Endothelial cell of umbilical vein (primary cell): ENCODE measurements around the gene NR3C2. TPM values are rescaled to one million over a fixed set of nuclear protein-coding genes. Genes with fewer than 3 reads are reported as not detected.

Source experiments
- BruUV-seq: library from RNA; stranded (reverse); fragments of 400-500 nt; replicated peaks from 2 replicates; lab custom pipeline; 2021; lab: Mats Ljungman, UMichigan
- CTCF ChIA-PET: fragments of 300-600, 350-600 bp; sonication (Branson Sonifier 250); formaldehyde crosslinking; loops from one replicate; lab custom pipeline; 2021; ENCODE audit warnings: antibody characterized with exemption, inconsistent platforms; lab: Charles Lee
- POLR2A ChIA-PET: fragments of 300-600, 350-600 bp; sonication (Branson Sonifier 250); formaldehyde crosslinking; loops from one replicate; lab custom pipeline; 2021; ENCODE audit warnings: antibody characterized with exemption, inconsistent platforms; lab: Charles Lee
- DNase-seq: peaks from one replicate; pipeline ENCODE4 v3.0.0-alpha.2; 2011; ENCODE audit warnings: low read depth, low spot score
- FAIRE-seq: peaks from 2 replicates; lab custom pipeline; 2011; peaks lifted over from hg19 to GRCh38; lab: Jason Lieb, UNC
- H2AFZ ChIP-seq: 2 replicates; pipeline ENCODE4 v1.6.0; 2012; ENCODE audit warnings: low read depth, low read length, control low read depth, inconsistent platforms
- H3K27ac ChIP-seq: 2 replicates; pipeline ENCODE4 v1.5.1; 2011; ENCODE audit warnings: low read depth, mild to moderate bottlenecking, control low read depth, low read length, moderate library complexity; ENCODE audit not compliant: insufficient read depth
- H3K27me3 ChIP-seq, 2 experiments: 2 replicates each; pipeline versions ENCODE4 v1.6.0 to v1.6.1; 2011; ENCODE audit warnings: low read length in 2 of 2, mixed read lengths in 1 of 2; ENCODE audit not compliant: control insufficient read depth in 2 of 2, insufficient read depth in 2 of 2
- H3K36me3 ChIP-seq, 2 experiments: 2 replicates in 1 of 2; 3 replicates in 1 of 2; pipeline ENCODE4 v1.5.1; 2011; ENCODE audit warnings: low read length in 2 of 2, mild to moderate bottlenecking in 1 of 2, moderate library complexity in 1 of 2; ENCODE audit not compliant: control insufficient read depth in 2 of 2, insufficient read depth in 2 of 2; ENCODE audit errors: extremely low read depth in 1 of 2
- H3K4me1 ChIP-seq: 3 replicates; pipeline ENCODE4 v1.5.1; 2011; ENCODE audit warnings: mild to moderate bottlenecking, low read length; ENCODE audit not compliant: control insufficient read depth, insufficient read depth; ENCODE audit errors: extremely low read depth
- H3K4me2 ChIP-seq: 2 replicates; pipeline ENCODE4 v1.6.1; 2011; ENCODE audit warnings: low read length, control low read depth, mixed read lengths; ENCODE audit not compliant: insufficient read depth
- H3K4me3 ChIP-seq, 3 experiments: fragments of 200-600 bp in 1 of 3; sonication (generic), shearing (Covaris generic) in 1 of 3; replicated peaks in 1 of 3; 2 replicates each; pipeline ENCODE4 v1.5.1; 2011 to 2016; ENCODE audit warnings: control low read depth in 3 of 3, low read length in 3 of 3, mild to moderate bottlenecking in 2 of 3, inconsistent platforms in 1 of 3, low read depth in 1 of 3, moderate library complexity in 1 of 3; ENCODE audit not compliant: insufficient read depth in 1 of 3
- H3K79me2 ChIP-seq: 2 replicates; pipeline ENCODE4 v1.6.0; 2012; ENCODE audit warnings: low read length, inconsistent platforms; ENCODE audit not compliant: control insufficient read depth, insufficient read depth
- H3K9ac ChIP-seq: replicated peaks from 2 replicates; pipeline ENCODE3; 2011; ENCODE audit warnings: low read length, control low read depth; ENCODE audit not compliant: insufficient read depth; ENCODE audit errors: extremely low read depth
- H3K9me1 ChIP-seq: replicated peaks from 3 replicates; pipeline ENCODE4 v1.6.0; 2011; ENCODE audit warnings: mild to moderate bottlenecking, low read length; ENCODE audit not compliant: control insufficient read depth, insufficient read depth; ENCODE audit errors: extremely low read depth
- H3K9me3 ChIP-seq: replicated peaks from 2 replicates; pipeline ENCODE4 v1.5.1; 2012; ENCODE audit warnings: low read length, inconsistent platforms; ENCODE audit not compliant: control insufficient read depth, insufficient read depth
- H4K20me1 ChIP-seq: replicated peaks from 2 replicates; pipeline ENCODE3; 2011; ENCODE audit warnings: mild to moderate bottlenecking, low read length; ENCODE audit not compliant: control insufficient read depth, insufficient read depth; ENCODE audit errors: extremely low read depth
- EZH2 ChIP-seq: IDR thresholded peaks from 2 replicates; pipeline ENCODE4 v1.6.1; 2012; ENCODE audit warnings: borderline replicate concordance, low read depth, mild to moderate bottlenecking, moderate library complexity, low read length, inconsistent platforms; ENCODE audit not compliant: severe bottlenecking
- FOS ChIP-seq: IDR thresholded peaks from 2 replicates; pipeline ENCODE4 v1.6.1; 2011; ENCODE audit warnings: mild to moderate bottlenecking, low read length, moderate library complexity, borderline replicate concordance; ENCODE audit not compliant: insufficient read depth
- GATA2 ChIP-seq: IDR thresholded peaks from 2 replicates; pipeline ENCODE4 v1.7.0; 2011; ENCODE audit warnings: low read depth, mild to moderate bottlenecking, moderate library complexity, mixed read lengths, low read length; ENCODE audit not compliant: insufficient read length, insufficient read depth
- JUN ChIP-seq: IDR thresholded peaks from 2 replicates; pipeline ENCODE4 v1.6.1; 2011; ENCODE audit warnings: borderline replicate concordance, low read depth; ENCODE audit not compliant: insufficient read length, insufficient read depth
- MYC ChIP-seq: IDR thresholded peaks from one replicate; pipeline ENCODE4 v1.6.1; 2011; ENCODE audit warnings: mild to moderate bottlenecking, low read depth, low read length
- POLR2A ChIP-seq: IDR thresholded peaks from 2 replicates; pipeline ENCODE4 v1.6.1; 2012; ENCODE audit warnings: low read depth, mild to moderate bottlenecking, control low read depth, low read length
- POLR2AphosphoS5 ChIP-seq: IDR thresholded peaks from 2 replicates; pipeline ENCODE4 v1.6.1; 2012; ENCODE audit warnings: low read depth, mild to moderate bottlenecking, control low read depth, low read length, moderate library complexity; ENCODE audit not compliant: insufficient read depth
- dilution Hi-C: fragments of 300-500 bp; cut with MboI; formaldehyde crosslinking; loops from one replicate; pipeline ENCODE4 v1.15.0; 2019; ENCODE audit warnings: low sequenced_read_pairs; ENCODE audit not compliant: extremely low pct_ligation_motif_present
- intact Hi-C: fragments of 100-400 bp; cut with micrococcal nuclease; formaldehyde crosslinking; loops from one replicate; pipeline ENCODE4 v1.10.0; 2022
- polyA plus RNA-seq, 4 experiments: library from polyadenylated mRNA; depleted of rRNA in 3 of 4; stranded (reverse) in 3 of 4; unstranded in 1 of 4; fragments of >200 nt; gene quantifications; 2 replicates each; pipeline versions ENCODE4 v1.2.1 to v1.2.3, GENCODE V29; 2011 to 2012; ENCODE audit warnings: missing spikeins in 1 of 4
- total RNA-seq: library from RNA; stranded (reverse); gene quantifications from 2 replicates; pipeline ENCODE4 v1.2.3, GENCODE V29; 2021
- TF ChIP-seq, protein P1 (sequence below), 2 donors: IDR thresholded peaks; 1 replicate in 1 of 2; 2 replicates in 1 of 2; pipeline ENCODE4 v1.5.1; 2011; ENCODE audit warnings: low read length in 2 of 2, mild to moderate bottlenecking in 2 of 2, moderate library complexity in 2 of 2, control low read depth in 1 of 2, inconsistent platforms in 1 of 2, low read depth in 1 of 2; ENCODE audit not compliant: insufficient read depth in 1 of 2; ENCODE audit errors: extremely low read depth in 1 of 2
- TF ChIP-seq, protein P2 (sequence below): IDR thresholded peaks from 2 replicates; pipeline ENCODE4 v1.6.1; 2011; ENCODE audit not compliant: insufficient read depth, insufficient read length

Gene NR3C2
- total and polyA plus RNA-seq, 2 donors (not counting 3 experiments of a cell fraction or from before 2014, with no cell fraction given) = 4.8 to 16.4 TPM

GRCh38 chr4:148426643-148427042 lies 15.6 kb downstream of the NR3C2 start:
- FAIRE-seq (no peak), DNase-seq (no peak)
- TF ChIP-seq GATA2 = no peak
- TF ChIP-seq POLR2A = no peak
- TF ChIP-seq, protein P1, sequence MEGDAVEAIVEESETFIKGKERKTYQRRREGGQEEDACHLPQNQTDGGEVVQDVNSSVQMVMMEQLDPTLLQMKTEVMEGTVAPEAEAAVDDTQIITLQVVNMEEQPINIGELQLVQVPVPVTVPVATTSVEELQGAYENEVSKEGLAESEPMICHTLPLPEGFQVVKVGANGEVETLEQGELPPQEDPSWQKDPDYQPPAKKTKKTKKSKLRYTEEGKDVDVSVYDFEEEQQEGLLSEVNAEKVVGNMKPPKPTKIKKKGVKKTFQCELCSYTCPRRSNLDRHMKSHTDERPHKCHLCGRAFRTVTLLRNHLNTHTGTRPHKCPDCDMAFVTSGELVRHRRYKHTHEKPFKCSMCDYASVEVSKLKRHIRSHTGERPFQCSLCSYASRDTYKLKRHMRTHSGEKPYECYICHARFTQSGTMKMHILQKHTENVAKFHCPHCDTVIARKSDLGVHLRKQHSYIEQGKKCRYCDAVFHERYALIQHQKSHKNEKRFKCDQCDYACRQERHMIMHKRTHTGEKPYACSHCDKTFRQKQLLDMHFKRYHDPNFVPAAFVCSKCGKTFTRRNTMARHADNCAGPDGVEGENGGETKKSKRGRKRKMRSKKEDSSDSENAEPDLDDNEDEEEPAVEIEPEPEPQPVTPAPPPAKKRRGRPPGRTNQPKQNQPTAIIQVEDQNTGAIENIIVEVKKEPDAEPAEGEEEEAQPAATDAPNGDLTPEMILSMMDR (IDR thresholded peaks at IDR 0.05; ENCODE audit: extremely low read depth in 1 of 2, insufficient read depth in 1 of 2, low read depth in 1 of 2, low read length in 2 of 2) = no peak
- TF ChIP-seq, protein P2, sequence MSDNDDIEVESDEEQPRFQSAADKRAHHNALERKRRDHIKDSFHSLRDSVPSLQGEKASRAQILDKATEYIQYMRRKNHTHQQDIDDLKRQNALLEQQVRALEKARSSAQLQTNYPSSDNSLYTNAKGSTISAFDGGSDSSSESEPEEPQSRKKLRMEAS = no peak
- TF ChIP-seq FOS = no peak
- no peak for TF ChIP-seq EZH2
- no peak for TF ChIP-seq MYC
- no peak for TF ChIP-seq JUN
- TF ChIP-seq POLR2AphosphoS5 = no peak
- Histone ChIP-seq H3K9ac (no peak overlapping the region), H3K4me1 (no peaks in the 10 kb centered on the region), H3K79me2 (peaks cover 11% of the 10 kb centered on the region), H3K4me2 (no peak overlapping the region), H3K27ac (no peak overlapping the region), H3K9me3 (no peaks in the 10 kb centered on the region), H3K27me3 (no peaks in the 10 kb centered on the region), H4K20me1 (no peaks in the 10 kb centered on the region), H3K9me1 (no peaks in the 10 kb centered on the region), H3K4me3 (no peak overlapping the region), H2AFZ (no peak overlapping the region), H3K36me3 (no peaks in the 10 kb centered on the region)
- dilution Hi-C loops = no loop called here
- POLR2A ChIA-PET = no interaction called here
- intact Hi-C loops = no loop called here
- BruUV-seq = no TSS peak
- CTCF ChIA-PET = no interaction called here
